ENCODE results near the gene EPB41L2.

Gene EPB41L2

GRCh38 chr6:130985115-130985514, 77.9 kb downstream of the EPB41L2 start:
- ChIA-PET POLR2A (no interaction called here), CTCF (interaction anchor here (0.8 to 1.1 kb wide), 2 partner anchors 8 to 643 kb away, joined by 3 read pairs; partner anchors contain the start of gene MED23)
- DNase-seq (ENCODE audit: extremely low spot score): no peak
- TF ChIP-seq CTCF (IDR thresholded peaks at IDR 0.05; ENCODE audit: control extremely low read depth, extremely low read depth, low read depth, missing control alignments): no peak

GRCh38 chr6:130982941-130983456, 80.0 kb downstream of the EPB41L2 start:
- POLR2A ChIA-PET: no interaction called here
- CTCF ChIA-PET: no interaction called here
- no peak for TF ChIP-seq CTCF (IDR thresholded peaks at IDR 0.05; ENCODE audit: control extremely low read depth, extremely low read depth, low read depth, missing control alignments)
- DNase-seq (ENCODE audit: extremely low spot score): no peak

DNA sequence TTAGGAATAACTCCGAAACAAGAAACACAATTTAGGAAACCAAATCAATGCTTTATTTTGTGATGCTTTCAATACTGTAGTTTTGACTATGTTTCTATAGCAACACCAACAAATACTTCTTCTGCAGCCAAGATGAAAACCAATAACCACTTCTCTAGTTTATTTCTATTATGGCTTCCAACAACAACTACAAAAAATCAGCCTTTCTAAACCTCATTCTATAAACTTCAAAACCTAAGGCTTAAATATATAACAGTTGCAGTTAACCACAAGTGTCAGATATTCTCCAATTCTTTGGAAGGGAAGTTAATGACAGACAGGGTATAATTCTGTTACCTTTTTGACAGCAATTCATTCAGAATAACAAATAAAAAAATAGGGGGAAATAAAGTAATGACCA, 80.9 kb downstream of the EPB41L2 start:
- CTCF ChIA-PET: interaction anchor here (1.1 kb wide), 1 partner anchor 20 kb away, joined by 3 read pairs; no protein-coding TSS in a partner anchor
- TF ChIP-seq CTCF (IDR thresholded peaks at IDR 0.05; ENCODE audit: control extremely low read depth, extremely low read depth, low read depth, missing control alignments): no peak
- POLR2A ChIA-PET: no interaction called here
- DNase-seq (ENCODE audit: extremely low spot score): no peak

GRCh38 chr6:130981409-130981808, 81.6 kb downstream of the EPB41L2 start:
- DNase-seq (ENCODE audit: extremely low spot score): no peak
- ChIA-PET POLR2A (no interaction called here), CTCF (interaction anchor here (1.1 to 2.2 kb wide), 4 partner anchors 8 to 19 kb away, joined by 3 to 5 read pairs (median 4); no protein-coding TSS in a partner anchor)
- TF ChIP-seq CTCF (IDR thresholded peaks at IDR 0.05; ENCODE audit: control extremely low read depth, extremely low read depth, low read depth, missing control alignments): no peak

GRCh38 chr6:130980310-130981032, 82.6 kb downstream of the EPB41L2 start:
- DNase-seq (ENCODE audit: extremely low spot score): no peak
- POLR2A ChIA-PET: no interaction called here
- TF ChIP-seq CTCF (IDR thresholded peaks at IDR 0.05; ENCODE audit: control extremely low read depth, extremely low read depth, low read depth, missing control alignments): no peak
- CTCF ChIA-PET: interaction anchor here (1.3 to 2.2 kb wide), 3 partner anchors 9 to 13 kb away, joined by 3 to 5 read pairs (median 4); no protein-coding TSS in a partner anchor

DNA sequence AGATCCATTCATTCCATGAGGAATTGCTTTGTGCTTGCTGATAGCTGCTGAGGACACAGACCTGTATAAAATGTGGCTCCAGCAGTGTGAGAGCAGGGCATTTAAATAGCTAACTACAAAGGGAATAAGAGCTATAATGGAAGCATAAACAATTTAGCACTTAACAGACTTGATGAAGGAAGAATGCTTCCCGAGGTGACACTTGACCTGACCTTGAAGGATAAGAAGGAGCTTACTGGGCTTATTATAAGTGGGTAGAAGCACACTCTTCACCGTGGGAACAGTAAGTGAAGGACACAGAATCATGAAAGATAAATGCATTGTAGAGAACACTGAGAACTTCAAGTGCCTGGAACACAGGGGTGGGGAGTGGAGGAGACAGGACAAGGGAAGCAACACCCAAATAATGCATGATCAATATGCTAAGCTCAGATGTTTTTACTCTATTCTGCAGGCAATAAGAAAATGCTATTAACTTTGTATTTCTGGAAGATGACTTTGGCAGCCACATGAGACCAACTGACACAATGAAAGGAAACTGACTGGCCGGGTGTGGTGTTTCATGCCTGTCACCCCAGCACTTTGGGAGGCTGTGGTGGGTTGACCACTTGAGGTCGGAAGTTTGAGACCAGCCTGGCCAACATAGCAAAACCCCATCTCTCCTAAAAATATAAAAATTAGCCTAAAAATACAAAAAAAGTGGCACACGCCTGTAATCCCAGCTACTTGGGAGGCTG, 84.2 kb downstream of the EPB41L2 start:
- POLR2A ChIA-PET: no interaction called here
- no peak for DNase-seq (ENCODE audit: extremely low spot score)
- no peak for TF ChIP-seq CTCF (IDR thresholded peaks at IDR 0.05; ENCODE audit: control extremely low read depth, extremely low read depth, low read depth, missing control alignments)
- CTCF ChIA-PET: interaction anchor here (0.7 to 2.6 kb wide), 12 partner anchors 9 to 107 kb away, joined by 3 to 7 read pairs (median 4); no protein-coding TSS in a partner anchor

All from GM10248 (cell line).